GM12865 (cell line): ENCODE data around the gene SPATA31D4.
"Not testable (repeated sequence)": the region's sequence is repeated elsewhere in the genome, so short reads cannot be mapped to it uniquely, and the experiment has no call there.

Experiments used
- DNase-seq: peaks from one replicate; pipeline ENCODE4 v3.0.0; 2010; ENCODE audit warnings: low read depth
- H3K4me3 ChIP-seq: 2 replicates; pipeline ENCODE4 v1.5.1; 2011; ENCODE audit warnings: mild to moderate bottlenecking, low read depth, low read length, control low read depth
- TF ChIP-seq, protein P1 (sequence below): IDR thresholded peaks from 2 replicates; pipeline ENCODE4 v1.5.1; 2011; ENCODE audit warnings: low read length, control low read depth, low read depth, inconsistent platforms; ENCODE audit not compliant: insufficient read depth; ENCODE audit errors: missing control alignments

SPATA31D4 gene

DNA sequence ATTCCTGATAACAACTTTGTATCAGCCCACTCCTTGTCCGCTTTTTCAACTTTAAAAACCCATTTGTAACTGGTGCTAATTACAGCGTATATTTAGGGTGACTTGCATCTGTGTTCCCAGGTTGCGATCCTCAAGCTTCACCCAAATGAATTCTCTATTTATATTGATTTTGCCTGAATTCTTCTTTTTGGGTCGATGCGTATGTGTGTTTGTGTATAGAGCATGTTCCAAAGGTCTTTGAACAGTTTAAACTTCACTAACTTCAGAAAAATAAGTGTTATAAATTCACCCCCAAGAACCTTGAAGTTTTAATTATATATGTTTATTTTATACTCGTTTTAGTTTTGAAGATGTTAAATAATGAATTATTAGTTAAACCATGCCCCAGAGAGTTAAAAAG, 16.1 kb upstream of the SPATA31D4 start:
- no peak for DNase-seq
- no peak overlapping the region for H3K4me3 ChIP-seq
- TF ChIP-seq, protein P1, sequence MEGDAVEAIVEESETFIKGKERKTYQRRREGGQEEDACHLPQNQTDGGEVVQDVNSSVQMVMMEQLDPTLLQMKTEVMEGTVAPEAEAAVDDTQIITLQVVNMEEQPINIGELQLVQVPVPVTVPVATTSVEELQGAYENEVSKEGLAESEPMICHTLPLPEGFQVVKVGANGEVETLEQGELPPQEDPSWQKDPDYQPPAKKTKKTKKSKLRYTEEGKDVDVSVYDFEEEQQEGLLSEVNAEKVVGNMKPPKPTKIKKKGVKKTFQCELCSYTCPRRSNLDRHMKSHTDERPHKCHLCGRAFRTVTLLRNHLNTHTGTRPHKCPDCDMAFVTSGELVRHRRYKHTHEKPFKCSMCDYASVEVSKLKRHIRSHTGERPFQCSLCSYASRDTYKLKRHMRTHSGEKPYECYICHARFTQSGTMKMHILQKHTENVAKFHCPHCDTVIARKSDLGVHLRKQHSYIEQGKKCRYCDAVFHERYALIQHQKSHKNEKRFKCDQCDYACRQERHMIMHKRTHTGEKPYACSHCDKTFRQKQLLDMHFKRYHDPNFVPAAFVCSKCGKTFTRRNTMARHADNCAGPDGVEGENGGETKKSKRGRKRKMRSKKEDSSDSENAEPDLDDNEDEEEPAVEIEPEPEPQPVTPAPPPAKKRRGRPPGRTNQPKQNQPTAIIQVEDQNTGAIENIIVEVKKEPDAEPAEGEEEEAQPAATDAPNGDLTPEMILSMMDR: no peak

DNA sequence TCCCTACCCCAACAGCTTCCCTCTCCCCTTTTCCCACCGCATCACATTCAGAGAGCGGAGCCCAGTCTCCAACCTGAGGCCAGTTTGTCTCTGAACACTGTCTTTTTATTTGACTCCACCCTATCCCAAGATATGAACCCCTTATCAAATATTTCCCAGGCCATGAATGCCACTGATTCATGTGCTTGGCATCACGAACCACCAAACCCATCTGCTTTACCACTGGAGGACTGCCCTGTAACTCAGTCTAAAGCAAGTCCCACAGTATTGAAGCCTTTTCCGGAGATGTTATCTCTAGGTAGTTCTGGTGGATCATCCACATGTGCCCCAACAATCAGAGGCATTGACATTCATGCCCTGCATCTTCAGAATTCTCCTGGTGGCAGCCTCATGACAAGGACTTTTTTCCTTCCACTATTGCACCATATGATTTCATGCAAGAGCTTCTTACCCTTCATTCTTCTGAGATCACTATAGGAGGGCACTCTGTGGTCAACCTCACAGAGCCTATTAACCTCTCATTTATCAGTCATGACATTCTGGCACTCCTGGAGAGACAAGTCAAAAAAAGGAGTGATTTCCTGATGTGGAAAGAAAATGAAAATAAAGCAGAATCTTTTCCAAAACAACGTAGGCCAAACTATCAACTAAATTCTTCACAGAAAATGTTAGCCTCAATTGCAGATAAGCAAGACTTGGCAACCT, 12.3 kb upstream of the SPATA31D4 start:
- DNase-seq: no peak
- TF ChIP-seq, protein P1: no peak

DNA sequence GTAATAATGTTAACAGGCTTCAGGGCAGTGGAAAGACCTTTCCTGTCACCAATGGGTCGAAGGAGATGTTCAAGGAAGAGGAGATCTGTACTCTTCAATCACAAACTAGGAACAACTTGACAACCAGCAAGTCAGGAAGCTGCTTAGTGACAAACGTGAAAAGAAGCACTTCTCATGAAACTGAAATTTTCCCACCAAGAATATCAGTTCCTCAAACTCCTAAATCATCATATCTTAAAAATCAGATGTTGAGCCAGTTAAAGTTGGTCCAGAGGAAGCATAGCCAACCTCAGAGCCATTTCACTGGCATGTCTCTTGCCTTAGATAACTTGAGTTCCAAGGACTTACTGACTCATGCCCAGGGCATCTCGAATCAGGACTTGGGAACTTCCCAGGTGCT, 9.7 kb upstream of the SPATA31D4 start:
- not testable (repeated sequence) for H3K4me3 ChIP-seq, DNase-seq

More for the DNA sequence above, 12.3 kb upstream of the SPATA31D4 start:
- H3K4me3 ChIP-seq: no peak overlapping the region

DNA sequence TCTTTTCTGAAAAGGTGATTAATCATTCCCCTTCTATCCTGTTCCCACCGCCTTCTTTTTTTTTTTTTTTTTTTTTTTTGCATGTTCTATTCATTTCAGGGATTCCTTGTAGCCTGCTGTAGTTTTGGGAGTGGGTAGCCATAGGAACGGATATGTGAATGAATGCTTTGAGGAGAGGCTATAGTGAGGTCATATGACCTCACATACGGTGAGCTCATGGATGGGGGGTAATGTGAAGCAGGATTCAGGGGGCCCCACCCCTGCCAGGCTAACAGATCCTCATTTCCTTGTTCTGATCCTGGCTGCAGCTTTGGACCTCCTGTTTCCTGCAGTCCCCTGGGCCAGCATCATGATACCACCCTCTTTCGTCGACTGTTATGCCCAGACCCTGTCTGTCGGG, 1.9 kb downstream of the SPATA31D4 start:
- DNase-seq, H3K4me3 ChIP-seq: not testable (repeated sequence)

DNA sequence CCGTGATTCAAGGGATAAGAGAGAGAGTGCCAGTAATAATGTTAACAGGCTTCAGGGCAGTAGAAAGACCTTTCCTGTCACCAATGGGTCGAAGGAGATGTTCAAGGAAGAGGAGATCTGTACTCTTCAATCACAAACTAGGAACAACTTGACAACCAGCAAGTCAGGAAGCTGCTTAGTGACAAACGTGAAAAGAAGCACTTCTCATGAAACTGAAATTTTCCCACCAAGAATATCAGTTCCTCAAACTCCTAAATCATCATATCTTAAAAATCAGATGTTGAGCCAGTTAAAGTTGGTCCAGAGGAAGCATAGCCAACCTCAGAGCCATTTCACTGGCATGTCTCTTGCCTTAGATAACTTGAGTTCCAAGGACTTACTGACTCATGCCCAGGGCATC, 5.3 kb downstream of the SPATA31D4 start:
- H3K4me3 ChIP-seq, DNase-seq: not testable (repeated sequence)

DNA sequence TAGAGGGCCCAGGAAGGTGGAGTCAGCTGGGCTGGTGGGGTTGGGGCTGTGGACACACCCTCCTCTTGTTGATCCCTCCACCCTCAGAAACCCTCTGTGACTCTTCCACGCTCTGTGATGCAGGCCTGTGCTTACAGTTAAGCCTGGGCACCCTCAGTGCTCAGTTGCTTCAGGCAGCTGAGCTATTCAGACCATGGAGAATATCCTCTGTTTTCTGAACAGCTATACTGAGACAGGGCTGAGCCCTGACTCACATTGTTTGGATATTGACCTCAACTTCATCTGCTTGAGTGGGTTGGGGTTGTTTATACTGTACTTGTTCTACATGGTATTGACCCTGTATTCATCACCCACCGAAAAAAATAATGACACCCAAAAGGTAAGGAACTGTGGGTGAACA, 15.2 kb downstream of the SPATA31D4 start, which contains the start of gene SPATA31D3:
SPATA31D3 (plus strand) TSS at position 108 of the 400 bp plus-strand sequence; CDS start at position 194, 86 bp downstream.
- DNase-seq, H3K4me3 ChIP-seq: not testable (repeated sequence)

DNA sequence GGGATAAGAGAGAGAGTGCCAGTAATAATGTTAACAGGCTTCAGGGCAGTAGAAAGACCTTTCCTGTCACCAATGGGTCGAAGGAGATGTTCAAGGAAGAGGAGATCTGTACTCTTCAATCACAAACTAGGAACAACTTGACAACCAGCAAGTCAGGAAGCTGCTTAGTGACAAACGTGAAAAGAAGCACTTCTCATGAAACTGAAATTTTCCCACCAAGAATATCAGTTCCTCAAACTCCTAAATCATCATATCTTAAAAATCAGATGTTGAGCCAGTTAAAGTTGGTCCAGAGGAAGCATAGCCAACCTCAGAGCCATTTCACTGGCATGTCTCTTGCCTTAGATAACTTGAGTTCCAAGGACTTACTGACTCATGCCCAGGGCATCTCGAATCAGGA, 20.4 kb downstream of the SPATA31D4 start:
- DNase-seq, H3K4me3 ChIP-seq: not testable (repeated sequence)

DNA sequence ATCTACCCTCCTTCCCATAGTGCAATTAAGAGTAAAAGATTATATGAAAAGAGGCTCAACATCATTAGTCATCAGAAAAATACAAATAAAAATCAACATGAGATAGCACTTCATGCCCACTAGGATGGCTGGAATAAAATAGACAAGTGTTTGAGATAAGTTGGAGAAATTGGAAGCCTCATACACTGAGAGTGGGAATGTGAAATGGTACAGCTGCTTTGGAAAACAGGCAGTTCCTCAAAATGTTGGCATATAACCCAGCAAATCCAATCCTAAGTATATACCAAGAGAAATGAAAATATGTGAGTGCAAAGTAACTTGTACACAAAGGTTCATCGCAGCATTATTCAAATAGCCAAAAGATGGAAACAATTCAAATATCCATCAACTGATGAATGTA, 24.9 kb downstream of the SPATA31D4 start:
- TF ChIP-seq, protein P1: no peak
- no peak for DNase-seq
- no peak overlapping the region for H3K4me3 ChIP-seq

DNA sequence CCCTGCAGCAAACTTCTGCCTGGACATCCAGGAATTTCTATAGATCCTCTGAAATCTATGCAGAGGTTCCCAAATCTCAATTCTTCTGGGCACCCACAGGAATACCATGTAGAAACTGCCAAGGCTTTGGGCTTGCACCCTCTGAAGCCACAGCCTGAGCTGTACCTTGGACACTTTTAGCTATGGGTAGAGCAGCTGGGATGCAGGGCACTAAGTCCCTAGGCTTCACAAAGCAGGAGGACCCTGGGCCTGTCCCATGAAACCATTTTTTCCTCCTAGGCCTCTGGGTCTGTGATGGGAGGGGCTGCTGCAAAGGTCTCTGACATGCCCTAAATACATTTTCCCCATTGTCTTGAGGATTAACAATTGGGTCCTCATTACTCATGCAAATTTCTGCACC, 27.4 kb downstream of the SPATA31D4 start:
- TF ChIP-seq, protein P1: no peak

More for the DNA sequence above, 27.4 kb downstream of the SPATA31D4 start:
- DNase-seq: no peak
- no peak overlapping the region for H3K4me3 ChIP-seq
